ENCODE measurements around the gene PGM5. TPM values are rescaled to one million over a fixed set of nuclear protein-coding genes. Genes with fewer than 3 reads are reported as not detected.

The PGM5 gene
- total RNA-seq, 1 donor from 2014 or later, result 70.9 TPM

DNA sequence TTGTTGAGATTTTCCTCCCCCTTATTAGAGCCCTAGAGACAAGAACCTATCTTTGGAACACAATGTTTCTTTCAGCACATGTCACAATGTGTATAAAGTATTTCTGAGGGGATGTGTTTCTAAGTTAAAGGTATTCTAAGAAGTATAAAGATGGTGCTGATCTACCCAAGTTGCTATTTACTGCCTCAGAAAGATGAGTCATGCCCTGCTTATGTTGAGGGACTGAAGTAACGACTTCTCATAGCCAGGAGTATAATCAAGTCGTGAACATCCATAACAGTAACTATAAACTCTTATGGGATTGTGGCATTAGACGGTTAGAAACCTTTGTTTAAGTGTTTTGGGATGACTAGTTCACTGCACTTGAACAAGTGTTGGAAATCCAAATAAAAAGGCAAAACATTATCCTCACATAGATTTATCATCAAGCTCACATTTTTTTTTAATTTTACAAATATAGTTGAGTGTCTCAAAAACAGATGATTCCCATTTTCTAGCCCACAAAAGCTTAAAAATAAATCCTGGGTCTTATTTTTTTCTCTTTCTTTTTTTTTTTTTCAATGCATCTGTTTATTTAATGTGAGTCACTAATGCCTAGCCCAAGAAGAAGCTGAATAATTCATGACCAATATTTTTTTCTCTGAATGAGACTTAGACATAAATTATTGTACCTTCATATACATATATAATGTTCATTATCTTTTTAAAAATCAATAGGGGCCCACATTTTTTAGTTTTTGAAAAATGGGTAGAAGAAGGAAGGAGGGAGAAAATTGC lies 196.5 kb downstream of the PGM5 start:
- intact Hi-C loops (cut with DNase I), result no loop called here
- H3K27ac ChIP-seq, result no peak overlapping the region
- peaks cover 0 to 2% of the 10 kb centered on the region in 2 donors for H3K4me1 ChIP-seq

GRCh38 chr9:68555437-68556150 lies 199.2 kb downstream of the PGM5 start:
- Histone ChIP-seq H3K4me1 (peaks cover 0 to 11% of the 10 kb centered on the region in 2 donors), H3K36me3 (no peaks in the 10 kb centered on the region), H3K27ac (no peak overlapping the region), H3K27me3 (no peaks in the 10 kb centered on the region), H3K4me3 (no peak overlapping the region), H3K9me3 (no peaks in the 10 kb centered on the region)
- intact Hi-C loops (cut with DNase I), result no loop called here
- TF ChIP-seq, protein P1, sequence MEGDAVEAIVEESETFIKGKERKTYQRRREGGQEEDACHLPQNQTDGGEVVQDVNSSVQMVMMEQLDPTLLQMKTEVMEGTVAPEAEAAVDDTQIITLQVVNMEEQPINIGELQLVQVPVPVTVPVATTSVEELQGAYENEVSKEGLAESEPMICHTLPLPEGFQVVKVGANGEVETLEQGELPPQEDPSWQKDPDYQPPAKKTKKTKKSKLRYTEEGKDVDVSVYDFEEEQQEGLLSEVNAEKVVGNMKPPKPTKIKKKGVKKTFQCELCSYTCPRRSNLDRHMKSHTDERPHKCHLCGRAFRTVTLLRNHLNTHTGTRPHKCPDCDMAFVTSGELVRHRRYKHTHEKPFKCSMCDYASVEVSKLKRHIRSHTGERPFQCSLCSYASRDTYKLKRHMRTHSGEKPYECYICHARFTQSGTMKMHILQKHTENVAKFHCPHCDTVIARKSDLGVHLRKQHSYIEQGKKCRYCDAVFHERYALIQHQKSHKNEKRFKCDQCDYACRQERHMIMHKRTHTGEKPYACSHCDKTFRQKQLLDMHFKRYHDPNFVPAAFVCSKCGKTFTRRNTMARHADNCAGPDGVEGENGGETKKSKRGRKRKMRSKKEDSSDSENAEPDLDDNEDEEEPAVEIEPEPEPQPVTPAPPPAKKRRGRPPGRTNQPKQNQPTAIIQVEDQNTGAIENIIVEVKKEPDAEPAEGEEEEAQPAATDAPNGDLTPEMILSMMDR (IDR thresholded peaks at IDR 0.05), result no peak
- no peak for DNase-seq (ENCODE audit: low spot score in 2 of 2)

More for the DNA sequence above, 196.5 kb downstream of the PGM5 start:
- Histone ChIP-seq H3K36me3 (no peaks in the 10 kb centered on the region), H3K4me3 (no peak overlapping the region), H3K9me3 (no peaks in the 10 kb centered on the region), H3K27me3 (no peaks in the 10 kb centered on the region)
- TF ChIP-seq, protein P1 (IDR thresholded peaks at IDR 0.05), result no peak
- no peak for DNase-seq (ENCODE audit: low spot score in 2 of 2)

DNA sequence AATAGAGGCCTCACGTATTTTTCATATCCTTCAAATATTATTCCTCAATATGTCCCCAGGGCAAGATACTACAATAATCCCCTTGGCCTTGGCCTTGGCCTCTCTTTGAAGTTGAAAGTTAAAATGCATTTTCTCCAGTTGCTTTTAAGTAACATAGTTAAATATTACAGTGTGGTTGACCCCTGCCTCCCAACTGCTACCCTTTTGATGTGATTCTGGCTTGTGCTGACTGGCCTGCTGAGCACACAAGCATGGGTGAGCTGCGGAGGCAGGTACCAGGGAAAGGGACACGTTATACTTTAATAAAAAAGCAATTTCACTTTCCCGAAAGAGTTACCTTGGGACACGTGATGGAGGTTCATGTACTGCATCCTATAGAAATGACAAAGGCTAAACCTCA lies 202.1 kb downstream of the PGM5 start:
- no peak overlapping the region for H3K27ac ChIP-seq
- no peak overlapping the region for H3K4me3 ChIP-seq
- TF ChIP-seq, protein P1 (IDR thresholded peaks at IDR 0.05), result no peak
- no peaks in the 10 kb centered on the region for H3K27me3 ChIP-seq
- H3K9me3 ChIP-seq, result no peaks in the 10 kb centered on the region
- intact Hi-C loops (cut with DNase I), result no loop called here
- H3K36me3 ChIP-seq, result no peaks in the 10 kb centered on the region
- H3K4me1 ChIP-seq, result peaks cover 0 to 10% of the 10 kb centered on the region in 2 donors
- DNase-seq (ENCODE audit: low spot score in 2 of 2), result no peak

DNA sequence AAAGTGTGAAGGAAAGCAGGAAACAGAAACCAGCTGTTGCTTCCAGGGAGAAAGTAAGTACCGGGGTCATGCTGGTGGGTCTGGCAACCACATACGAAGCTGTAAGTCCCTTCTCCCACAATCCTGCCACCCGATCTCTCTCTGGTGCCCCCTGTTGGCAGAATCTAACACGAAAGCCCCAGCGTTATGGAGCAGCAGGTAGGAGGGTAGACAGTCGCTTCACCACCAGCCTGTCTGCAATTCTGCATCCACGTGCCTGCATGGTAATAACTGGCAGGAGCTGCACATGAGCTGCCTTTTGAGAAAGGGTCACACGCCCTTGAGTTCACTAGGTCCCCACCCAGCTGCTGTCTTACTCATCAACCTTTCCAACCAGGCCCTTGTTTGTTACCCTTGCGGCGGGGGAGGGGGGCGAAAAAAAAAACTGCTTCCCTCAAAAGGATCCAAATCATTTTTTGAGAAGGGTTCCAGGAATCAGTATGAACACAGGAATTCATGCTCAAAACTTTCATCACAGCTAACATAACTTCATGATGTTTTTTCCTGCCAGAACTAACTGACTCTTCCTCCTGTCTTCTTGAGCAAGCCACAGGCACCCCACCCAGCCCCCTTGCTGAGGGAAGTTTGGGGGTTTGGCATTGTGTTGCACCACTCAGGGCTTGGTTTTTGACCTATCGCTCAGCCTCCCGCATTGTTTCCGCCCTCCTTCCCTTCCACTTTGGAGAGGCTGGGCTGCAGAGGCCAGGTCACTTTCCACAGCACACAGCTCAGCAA lies 203.8 kb downstream of the PGM5 start:
- intact Hi-C loops (cut with DNase I), result no loop called here
- no peaks in the 10 kb centered on the region for H3K9me3 ChIP-seq
- peak overlapping the region in 1 of 2 donors; percentile 9 for H3K4me3 ChIP-seq
- no peaks in the 10 kb centered on the region for H3K36me3 ChIP-seq
- H3K27me3 ChIP-seq, result no peaks in the 10 kb centered on the region
- peak overlapping the region in 1 of 2 donors; percentile 23 for H3K27ac ChIP-seq
- DNase-seq (ENCODE audit: low spot score in 2 of 2), result no peak
- H3K4me1 ChIP-seq, result peaks cover 0 to 18% of the 10 kb centered on the region in 2 donors
- TF ChIP-seq, protein P1 (IDR thresholded peaks at IDR 0.05), result peak in 1 of 3 experiments; percentile 40

GRCh38 chr9:68562461-68562860 lies 206.1 kb downstream of the PGM5 start:
- Histone ChIP-seq H3K27me3 (no peaks in the 10 kb centered on the region), H3K27ac (no peak overlapping the region), H3K36me3 (no peaks in the 10 kb centered on the region), H3K4me3 (no peak overlapping the region), H3K4me1 (peaks cover 0 to 18% of the 10 kb centered on the region in 2 donors), H3K9me3 (no peaks in the 10 kb centered on the region)
- intact Hi-C loops (cut with DNase I), result no loop called here
- TF ChIP-seq, protein P1 (IDR thresholded peaks at IDR 0.05), result no peak
- no peak for DNase-seq (ENCODE audit: low spot score in 2 of 2)
